ENCODE data around the gene ZBP1.

ZBP1 gene

DNA sequence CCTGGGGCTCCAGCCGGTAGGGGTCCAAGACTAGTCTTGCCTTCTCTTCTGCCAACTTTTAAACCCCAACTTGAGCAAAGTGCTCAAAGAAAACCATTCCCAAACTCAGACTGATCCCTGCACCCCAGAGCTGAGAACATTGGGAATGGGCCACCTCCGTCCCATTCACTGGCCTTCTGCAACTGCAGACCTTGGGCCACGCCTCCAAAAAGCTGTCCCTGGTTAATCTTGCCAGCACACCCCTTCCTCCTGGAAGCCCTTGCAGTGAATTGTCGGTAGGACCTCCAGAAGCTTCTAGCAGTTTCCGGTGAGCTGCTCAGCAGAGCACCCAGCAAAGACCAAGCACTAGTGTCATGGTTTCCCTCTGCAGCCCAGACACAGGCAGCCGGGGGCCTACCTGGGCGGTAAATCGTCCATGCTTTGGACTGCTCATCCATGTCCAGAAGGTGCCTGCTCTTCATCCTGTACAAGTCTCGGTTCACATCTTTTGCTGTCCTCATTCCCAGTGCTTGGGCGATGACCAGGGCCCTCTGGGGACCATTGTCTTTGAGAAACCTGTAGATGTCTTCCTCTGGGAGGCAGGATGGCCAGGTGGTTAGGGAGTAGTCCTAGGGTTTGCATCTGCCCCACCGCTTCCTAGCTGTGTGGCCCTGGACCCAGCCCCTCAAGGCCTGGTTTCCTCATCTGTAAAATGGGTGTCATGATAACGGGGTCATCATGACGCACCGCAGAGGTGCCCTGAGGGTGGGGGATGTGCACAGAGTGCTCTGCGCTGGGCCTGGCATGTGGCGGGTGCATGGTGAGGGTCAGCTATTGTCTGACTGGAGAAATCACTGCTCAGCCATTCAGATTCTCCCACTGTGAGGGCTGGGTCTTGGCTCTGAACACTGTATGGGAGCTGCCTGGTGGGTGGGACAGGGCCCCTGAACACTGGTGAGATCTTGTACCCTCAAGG, 5.5 kb downstream of the ZBP1 start:
- Histone ChIP-seq H3K9me3 (ENCODE audit: control insufficient read depth, insufficient read depth, low read length) (no peaks in the 10 kb centered on the region), H3K27me3 (ENCODE audit: control insufficient read depth, insufficient read depth, low read length) (no peaks in the 10 kb centered on the region), H3K27ac (ENCODE audit: low read depth, low read length) (no peak overlapping the region), H3K9ac (ENCODE audit: low read depth, low read length) (no peak overlapping the region), H3K4me1 (ENCODE audit: control insufficient read depth, insufficient read depth, low read length) (no peaks in the 10 kb centered on the region), H3K4me3 (ENCODE audit: low read depth, low read length) (no peak overlapping the region), H3K36me3 (ENCODE audit: control insufficient read depth, insufficient read depth, low read length) (no peaks in the 10 kb centered on the region)

DNA sequence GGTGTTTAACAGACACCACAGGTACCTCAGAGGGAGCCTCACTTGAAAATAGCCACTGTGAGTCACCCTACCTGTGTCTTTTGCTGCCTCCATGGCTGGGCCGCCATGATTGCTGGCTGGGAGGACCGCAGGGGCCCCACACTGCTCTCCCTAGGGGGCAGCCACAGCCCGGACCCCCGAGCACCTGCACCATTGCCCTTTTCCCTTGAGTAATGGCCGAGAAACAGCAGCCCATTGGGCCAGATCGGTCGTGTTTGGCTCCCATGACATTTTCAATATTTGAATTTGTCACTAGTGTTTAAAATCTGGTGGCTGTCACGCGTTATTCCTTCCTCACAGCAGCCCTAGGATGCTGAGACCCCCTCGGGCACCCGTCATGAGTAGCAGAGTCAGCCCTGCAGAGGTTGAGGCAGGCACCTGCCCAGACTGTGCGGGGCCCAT, 6.7 kb downstream of the ZBP1 start:
- Histone ChIP-seq H3K27me3 (ENCODE audit: control insufficient read depth, insufficient read depth, low read length) (no peaks in the 10 kb centered on the region), H3K4me1 (ENCODE audit: control insufficient read depth, insufficient read depth, low read length) (no peaks in the 10 kb centered on the region), H3K4me3 (ENCODE audit: low read depth, low read length) (no peak overlapping the region), H3K9ac (ENCODE audit: low read depth, low read length) (no peak overlapping the region), H3K27ac (ENCODE audit: low read depth, low read length) (no peak overlapping the region), H3K9me3 (ENCODE audit: control insufficient read depth, insufficient read depth, low read length) (no peaks in the 10 kb centered on the region), H3K36me3 (ENCODE audit: control insufficient read depth, insufficient read depth, low read length) (no peaks in the 10 kb centered on the region)

- Histone ChIP-seq H3K36me3 (ENCODE audit: control insufficient read depth, insufficient read depth, low read length) (no peaks in the 10 kb centered on the region), H3K9ac (ENCODE audit: low read depth, low read length) (no peak overlapping the region), H3K27ac (ENCODE audit: low read depth, low read length) (no peak overlapping the region), H3K9me3 (ENCODE audit: control insufficient read depth, insufficient read depth, low read length) (no peaks in the 10 kb centered on the region), H3K4me3 (ENCODE audit: low read depth, low read length) (no peak overlapping the region), H3K27me3 (ENCODE audit: control insufficient read depth, insufficient read depth, low read length) (no peaks in the 10 kb centered on the region), H3K4me1 (ENCODE audit: control insufficient read depth, insufficient read depth, low read length) (no peaks in the 10 kb centered on the region)
These were observed 7.3 kb downstream of the ZBP1 start for GRCh38 chr20:57612916-57613315.

- no peaks in the 10 kb centered on the region for H3K4me1 ChIP-seq (ENCODE audit: control insufficient read depth, insufficient read depth, low read length)
- no peaks in the 10 kb centered on the region for H3K27me3 ChIP-seq (ENCODE audit: control insufficient read depth, insufficient read depth, low read length)
- no peaks in the 10 kb centered on the region for H3K9me3 ChIP-seq (ENCODE audit: control insufficient read depth, insufficient read depth, low read length)
- H3K27ac ChIP-seq (ENCODE audit: low read depth, low read length): no peak overlapping the region
- no peaks in the 10 kb centered on the region for H3K36me3 ChIP-seq (ENCODE audit: control insufficient read depth, insufficient read depth, low read length)
- no peak overlapping the region for H3K9ac ChIP-seq (ENCODE audit: low read depth, low read length)
- H3K4me3 ChIP-seq (ENCODE audit: low read depth, low read length): no peak overlapping the region
These were observed 7.8 kb downstream of the ZBP1 start for GRCh38 chr20:57612436-57612835.

DNA sequence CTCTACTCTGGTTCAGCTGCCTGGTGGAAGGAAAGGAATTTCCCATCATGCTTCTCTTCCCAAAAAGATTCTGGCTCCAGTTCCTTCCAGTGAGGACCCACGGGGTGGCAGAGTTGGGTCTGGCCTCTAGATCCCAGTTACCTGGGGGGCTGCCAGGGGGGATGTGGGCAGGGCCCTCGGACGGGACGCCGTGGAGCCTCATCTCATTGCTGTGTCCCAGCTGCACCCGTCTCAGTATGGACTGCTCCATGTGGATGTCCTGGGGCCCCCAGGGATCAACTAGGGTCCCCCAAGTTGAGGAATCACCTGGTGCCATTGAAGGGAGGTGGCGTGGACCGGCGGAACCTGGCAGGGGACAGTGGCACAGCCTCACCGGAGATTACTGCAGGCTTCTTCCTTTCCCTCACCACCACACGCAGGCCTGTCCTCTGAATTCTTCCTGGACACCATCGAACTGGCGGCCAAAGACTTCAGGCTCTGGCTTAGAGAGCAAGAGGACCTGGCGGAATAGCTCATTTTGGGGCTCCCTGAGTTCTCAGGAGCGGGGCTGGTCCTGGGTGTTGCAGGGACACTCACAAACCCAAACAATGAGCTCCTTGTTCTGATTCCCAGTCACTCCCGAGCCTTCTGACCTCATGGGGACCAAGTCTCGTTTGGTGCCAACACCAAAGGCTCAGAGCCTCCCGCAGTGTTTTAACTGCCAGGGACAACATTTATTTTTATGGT, 8.5 kb downstream of the ZBP1 start:
- Histone ChIP-seq H3K9me3 (ENCODE audit: control insufficient read depth, insufficient read depth, low read length) (no peaks in the 10 kb centered on the region), H3K27me3 (ENCODE audit: control insufficient read depth, insufficient read depth, low read length) (no peaks in the 10 kb centered on the region), H3K36me3 (ENCODE audit: control insufficient read depth, insufficient read depth, low read length) (no peaks in the 10 kb centered on the region), H3K9ac (ENCODE audit: low read depth, low read length) (no peak overlapping the region), H3K4me1 (ENCODE audit: control insufficient read depth, insufficient read depth, low read length) (no peaks in the 10 kb centered on the region), H3K4me3 (ENCODE audit: low read depth, low read length) (no peak overlapping the region), H3K27ac (ENCODE audit: low read depth, low read length) (no peak overlapping the region)

GRCh38 chr20:57610261-57610952, 9.8 kb downstream of the ZBP1 start:
- H3K27ac ChIP-seq (ENCODE audit: low read depth, low read length): no peak overlapping the region
- H3K9me3 ChIP-seq (ENCODE audit: control insufficient read depth, insufficient read depth, low read length): no peaks in the 10 kb centered on the region
- H3K27me3 ChIP-seq (ENCODE audit: control insufficient read depth, insufficient read depth, low read length): no peaks in the 10 kb centered on the region
- no peak overlapping the region for H3K9ac ChIP-seq (ENCODE audit: low read depth, low read length)
- no peaks in the 10 kb centered on the region for H3K4me1 ChIP-seq (ENCODE audit: control insufficient read depth, insufficient read depth, low read length)
- no peak overlapping the region for H3K4me3 ChIP-seq (ENCODE audit: low read depth, low read length)
- no peaks in the 10 kb centered on the region for H3K36me3 ChIP-seq (ENCODE audit: control insufficient read depth, insufficient read depth, low read length)

GRCh38 chr20:57609842-57610167, 10.4 kb downstream of the ZBP1 start:
- Histone ChIP-seq H3K27ac (ENCODE audit: low read depth, low read length) (no peak overlapping the region), H3K4me3 (ENCODE audit: low read depth, low read length) (no peak overlapping the region), H3K36me3 (ENCODE audit: control insufficient read depth, insufficient read depth, low read length) (no peaks in the 10 kb centered on the region), H3K9ac (ENCODE audit: low read depth, low read length) (no peak overlapping the region), H3K9me3 (ENCODE audit: control insufficient read depth, insufficient read depth, low read length) (no peaks in the 10 kb centered on the region), H3K27me3 (ENCODE audit: control insufficient read depth, insufficient read depth, low read length) (no peaks in the 10 kb centered on the region), H3K4me1 (ENCODE audit: control insufficient read depth, insufficient read depth, low read length) (no peaks in the 10 kb centered on the region)

GRCh38 chr20:57609086-57609841, 11.0 kb downstream of the ZBP1 start:
- H3K9me3 ChIP-seq (ENCODE audit: control insufficient read depth, insufficient read depth, low read length): no peaks in the 10 kb centered on the region
- H3K27ac ChIP-seq (ENCODE audit: low read depth, low read length): no peak overlapping the region
- no peaks in the 10 kb centered on the region for H3K4me1 ChIP-seq (ENCODE audit: control insufficient read depth, insufficient read depth, low read length)
- H3K27me3 ChIP-seq (ENCODE audit: control insufficient read depth, insufficient read depth, low read length): no peaks in the 10 kb centered on the region
- no peaks in the 10 kb centered on the region for H3K36me3 ChIP-seq (ENCODE audit: control insufficient read depth, insufficient read depth, low read length)
- no peak overlapping the region for H3K9ac ChIP-seq (ENCODE audit: low read depth, low read length)
- H3K4me3 ChIP-seq (ENCODE audit: low read depth, low read length): no peak overlapping the region

GRCh38 chr20:57608516-57608915, 11.7 kb downstream of the ZBP1 start:
- Histone ChIP-seq H3K27me3 (ENCODE audit: control insufficient read depth, insufficient read depth, low read length) (no peaks in the 10 kb centered on the region), H3K4me1 (ENCODE audit: control insufficient read depth, insufficient read depth, low read length) (no peaks in the 10 kb centered on the region), H3K27ac (ENCODE audit: low read depth, low read length) (no peak overlapping the region), H3K36me3 (ENCODE audit: control insufficient read depth, insufficient read depth, low read length) (no peaks in the 10 kb centered on the region), H3K4me3 (ENCODE audit: low read depth, low read length) (no peak overlapping the region), H3K9ac (ENCODE audit: low read depth, low read length) (no peak overlapping the region), H3K9me3 (ENCODE audit: control insufficient read depth, insufficient read depth, low read length) (no peaks in the 10 kb centered on the region)

GRCh38 chr20:57605878-57606277, 14.3 kb downstream of the ZBP1 start:
- H3K9me3 ChIP-seq (ENCODE audit: control insufficient read depth, insufficient read depth, low read length): no peaks in the 10 kb centered on the region
- no peaks in the 10 kb centered on the region for H3K36me3 ChIP-seq (ENCODE audit: control insufficient read depth, insufficient read depth, low read length)
- H3K9ac ChIP-seq (ENCODE audit: low read depth, low read length): no peak overlapping the region
- H3K4me3 ChIP-seq (ENCODE audit: low read depth, low read length): no peak overlapping the region
- H3K27me3 ChIP-seq (ENCODE audit: control insufficient read depth, insufficient read depth, low read length): no peaks in the 10 kb centered on the region
- H3K4me1 ChIP-seq (ENCODE audit: control insufficient read depth, insufficient read depth, low read length): no peaks in the 10 kb centered on the region
- no peak overlapping the region for H3K27ac ChIP-seq (ENCODE audit: low read depth, low read length)

Measured in HUES48 (cell line).